Epidermal melanocyte (primary cell): Measurements from ENCODE around the gene BTBD9.

ENCODE experiments used
- DNase-seq: peaks from one replicate; pipeline ENCODE4 v3.0.0; 2011; ENCODE audit warnings: low spot score; ENCODE audit not compliant: insufficient read length

The BTBD9 gene

GRCh38 chr6:38555606-38556005 lies 84.1 kb downstream of the BTBD9 start:
- no peak for DNase-seq

- no peak for DNase-seq
These were observed 84.9 kb downstream of the BTBD9 start for GRCh38 chr6:38554700-38555413.

- no peak for DNase-seq
These were observed 85.7 kb downstream of the BTBD9 start for GRCh38 chr6:38554014-38554413.

- no peak for DNase-seq
These were observed 87.6 kb downstream of the BTBD9 start for GRCh38 chr6:38552121-38552520.

- DNase-seq = no peak
These were observed 89.9 kb downstream of the BTBD9 start for GRCh38 chr6:38549795-38550194.

- DNase-seq = no peak
These were observed 90.5 kb downstream of the BTBD9 start for GRCh38 chr6:38549180-38549579.

- DNase-seq = no peak
These were observed 96.7 kb downstream of the BTBD9 start for GRCh38 chr6:38543022-38543421.

- no peak for DNase-seq
These were observed 97.7 kb downstream of the BTBD9 start for GRCh38 chr6:38542031-38542430.

GRCh38 chr6:38533064-38533463 lies 106.7 kb downstream of the BTBD9 start:
- no peak for DNase-seq

- DNase-seq = no peak
These were observed 108.6 kb downstream of the BTBD9 start for GRCh38 chr6:38531134-38531533.

- no peak for DNase-seq
These were observed 111.3 kb downstream of the BTBD9 start for GRCh38 chr6:38528196-38528965.

- DNase-seq = no peak
These were observed 112.4 kb downstream of the BTBD9 start for GRCh38 chr6:38527371-38527770.

GRCh38 chr6:38525888-38526287 lies 113.8 kb downstream of the BTBD9 start:
- no peak for DNase-seq

GRCh38 chr6:38524436-38525145 lies 115.1 kb downstream of the BTBD9 start:
- no peak for DNase-seq

GRCh38 chr6:38522322-38522721 lies 117.4 kb downstream of the BTBD9 start:
- DNase-seq = no peak

- no peak for DNase-seq
These were observed 121.0 kb downstream of the BTBD9 start for GRCh38 chr6:38518511-38519304.

- no peak for DNase-seq
These were observed 122.7 kb downstream of the BTBD9 start for GRCh38 chr6:38517005-38517404.

GRCh38 chr6:38514399-38514798 lies 125.3 kb downstream of the BTBD9 start:
- DNase-seq = no peak

- no peak for DNase-seq
These were observed 127.5 kb downstream of the BTBD9 start for GRCh38 chr6:38512211-38512610.

- DNase-seq = no peak
These were observed 129.5 kb downstream of the BTBD9 start for GRCh38 chr6:38510205-38510604.

GRCh38 chr6:38509713-38510112 lies 130.0 kb downstream of the BTBD9 start:
- no peak for DNase-seq
